D721Med (cell line): ENCODE results near the gene IFNLR1.

Experiments
- DNase-seq: peaks from one replicate; pipeline ENCODE4 v3.0.0; 2011; ENCODE audit warnings: low spot score; ENCODE audit not compliant: insufficient read length
- FAIRE-seq: peaks from 2 replicates; lab custom pipeline; 2011; peaks lifted over from hg19 to GRCh38; lab: Jason Lieb, UNC
- CTCF ChIP-seq: IDR thresholded peaks from 2 replicates; pipeline ENCODE4 v1.5.1; 2012; ENCODE audit warnings: mild to moderate bottlenecking, control low read depth; ENCODE audit not compliant: insufficient read depth; ENCODE audit errors: missing control alignments

The IFNLR1 gene

GRCh38 chr1:24130385-24130784 is 56.7 kb downstream of the IFNLR1 start:
- TF ChIP-seq CTCF = no peak
- FAIRE-seq (no peak), DNase-seq (no peak)

GRCh38 chr1:24127801-24128363 is 59.2 kb downstream of the IFNLR1 start:
- FAIRE-seq = no peak
- TF ChIP-seq CTCF = no peak
- no peak for DNase-seq

GRCh38 chr1:24127134-24127800 is 59.8 kb downstream of the IFNLR1 start:
- TF ChIP-seq CTCF = no peak

GRCh38 chr1:24126672-24127023 is 60.4 kb downstream of the IFNLR1 start:
- FAIRE-seq (no peak), DNase-seq (no peak)
- no peak for TF ChIP-seq CTCF

More at GRCh38 chr1:24127134-24127800, 59.8 kb downstream of the IFNLR1 start:
- no peak for DNase-seq
- no peak for FAIRE-seq

GRCh38 chr1:24126018-24126671 is 60.9 kb downstream of the IFNLR1 start:
- no peak for TF ChIP-seq CTCF
- FAIRE-seq (no peak), DNase-seq (no peak)

GRCh38 chr1:24125456-24125855 is 61.6 kb downstream of the IFNLR1 start:
- no peak for FAIRE-seq
- DNase-seq = no peak
- no peak for TF ChIP-seq CTCF

GRCh38 chr1:24124980-24125379 is 62.1 kb downstream of the IFNLR1 start:
- FAIRE-seq (no peak), DNase-seq (no peak)
- no peak for TF ChIP-seq CTCF
